Natural killer cell treated with Interleukin-12 subunit alpha and Interleukin-12 subunit beta and Interleukin-15 and Interleukin-18, amount 100 ng/mL, for 72 hours (primary cell): ENCODE measurements around the gene NCAM1. TPM values are rescaled to one million over a fixed set of nuclear protein-coding genes. Genes with fewer than 3 reads are reported as not detected.

Experiments used
- ATAC-seq, 2 donors: fragments of 150-1000 bp; cut with Tn5 transposase in 1 of 2; sonication (Bioruptor Pico), chemical (Tn5 transposase) in 1 of 2; 2 replicates each; pipeline ENCODE4 v1.10.0; 2021
- DNase-seq: peaks from one replicate; pipeline ENCODE4 v3.0.0; 2022; ENCODE audit warnings: low spot score
- H3K27ac Mint-ChIP-seq, 2 donors: 1 replicate in 1 of 2; 2 replicates in 1 of 2; pipeline ENCODE4 v1.8.0; 2022; ENCODE audit warnings: mixed read lengths in 2 of 2, mild to moderate bottlenecking in 1 of 2, moderate library complexity in 1 of 2
- H3K27me3 Mint-ChIP-seq, 2 donors: 1 replicate in 1 of 2; 2 replicates in 1 of 2; pipeline ENCODE4 v1.8.0; 2022; ENCODE audit warnings: mixed read lengths in 2 of 2
- H3K36me3 Mint-ChIP-seq: one replicate; pipeline ENCODE4 v1.8.0; 2022; ENCODE audit warnings: mixed read lengths
- H3K4me1 Mint-ChIP-seq, 2 donors: 1 replicate in 1 of 2; 2 replicates in 1 of 2; pipeline ENCODE4 v1.8.0; 2022; ENCODE audit warnings: low read depth in 2 of 2, mixed read lengths in 2 of 2, mild to moderate bottlenecking in 1 of 2
- H3K4me3 Mint-ChIP-seq: one replicate; pipeline ENCODE4 v1.8.0; 2022; ENCODE audit warnings: mixed read lengths
- H3K9me3 Mint-ChIP-seq: 2 replicates; pipeline ENCODE4 v1.8.0; 2022; ENCODE audit warnings: mixed read lengths
- total RNA-seq, 2 donors: library from RNA; stranded (reverse); gene quantifications; one replicate each; pipeline ENCODE4 v1.2.3, GENCODE V29; 2022

NCAM1 gene
- total RNA-seq, 2 donors from 2014 or later, result 54.2 to 65.7 TPM

DNA sequence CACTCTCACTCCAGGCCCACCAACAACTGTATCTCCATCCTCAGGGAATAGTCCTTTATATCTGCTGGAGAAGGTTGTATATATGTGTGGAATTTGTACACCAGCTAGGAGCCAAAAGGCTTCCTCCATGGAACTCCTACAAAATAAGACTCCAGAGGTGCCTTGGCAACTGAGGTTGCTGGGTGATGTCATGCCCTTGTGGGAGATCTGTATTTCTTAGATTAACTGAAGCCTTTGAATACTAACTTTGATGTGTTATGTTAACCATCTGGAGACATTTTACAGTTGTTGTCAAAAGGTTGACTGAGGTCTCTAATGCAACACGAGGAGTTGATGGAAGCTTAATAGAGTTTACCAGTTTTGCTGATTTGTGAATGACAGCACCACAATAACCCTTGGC is 213.7 kb downstream of the NCAM1 start:
- H3K4me1 Mint-ChIP-seq, result peaks cover 11 to 43% of the 10 kb centered on the region in 2 donors

DNA sequence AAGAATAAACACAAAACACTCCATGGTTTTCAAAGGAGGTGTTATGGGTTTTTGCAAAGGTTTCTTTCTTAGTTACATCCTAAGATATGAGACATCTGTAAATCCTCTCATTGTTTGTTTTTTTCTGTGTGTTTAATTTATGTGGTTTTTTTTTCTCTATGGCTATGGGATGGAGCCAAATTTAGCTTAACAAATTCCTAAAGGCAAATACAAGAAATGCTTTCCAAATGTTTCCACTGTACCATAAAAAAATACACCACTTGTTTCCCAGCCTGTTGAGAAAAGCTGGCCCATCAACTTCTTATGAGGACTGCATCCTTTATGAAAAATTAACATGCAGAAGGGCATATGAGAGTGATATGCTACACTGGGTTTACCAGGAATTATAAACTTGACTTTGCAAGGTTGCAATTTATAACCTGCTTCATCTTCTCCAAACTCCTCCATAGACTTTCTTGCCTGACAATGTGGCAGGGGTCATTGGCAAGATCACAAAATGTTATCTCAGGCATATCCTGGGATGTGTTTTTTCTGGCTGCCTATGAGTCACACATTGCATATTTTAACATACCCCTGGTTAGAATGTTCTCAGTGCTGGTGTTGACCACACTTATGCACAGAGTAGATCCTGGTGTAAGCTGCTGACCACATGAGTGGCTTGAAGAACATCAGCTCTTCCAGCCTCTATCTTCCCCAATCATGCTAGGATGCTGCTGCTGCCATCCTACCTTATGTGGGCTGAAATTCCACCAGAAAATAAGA is 215.6 kb downstream of the NCAM1 start:
- Mint-ChIP-seq H3K27me3 (no peaks in the 10 kb centered on the region), H3K27ac (no peak overlapping the region), H3K4me3 (no peak overlapping the region), H3K36me3 (no peaks in the 10 kb centered on the region), H3K4me1 (peaks cover 11 to 37% of the 10 kb centered on the region in 2 donors), H3K9me3 (no peaks in the 10 kb centered on the region)
- ATAC-seq, result peak in 1 of 2 donors; percentile 62
- no peak for DNase-seq

More for the DNA sequence above, 213.7 kb downstream of the NCAM1 start:
- Mint-ChIP-seq H3K27ac (no peak overlapping the region), H3K36me3 (no peaks in the 10 kb centered on the region), H3K27me3 (no peaks in the 10 kb centered on the region), H3K4me3 (no peak overlapping the region), H3K9me3 (no peaks in the 10 kb centered on the region)
- no peak for ATAC-seq
- no peak for DNase-seq

DNA sequence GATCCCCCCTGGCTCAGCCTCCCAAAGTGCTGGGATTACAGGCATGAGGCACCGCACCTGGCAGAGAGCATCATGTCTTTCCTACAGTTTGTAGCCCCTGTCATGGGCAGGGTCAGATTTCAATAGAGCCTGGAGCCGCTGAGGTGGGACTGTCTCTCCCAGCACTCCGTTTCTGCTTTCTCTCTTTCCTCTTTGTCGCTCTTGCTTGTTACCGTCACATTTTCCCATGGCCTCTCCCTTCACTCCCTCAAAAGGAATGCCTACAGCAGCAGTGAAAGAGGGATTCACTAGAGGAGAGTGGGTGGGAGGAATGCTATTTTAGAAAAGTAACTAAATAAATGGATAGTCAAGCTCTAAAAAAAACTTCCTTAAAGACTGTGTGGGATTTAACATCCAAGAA is 216.5 kb downstream of the NCAM1 start:
- Mint-ChIP-seq H3K27me3 (no peaks in the 10 kb centered on the region), H3K4me3 (no peak overlapping the region), H3K9me3 (no peaks in the 10 kb centered on the region), H3K4me1 (peaks cover 11 to 32% of the 10 kb centered on the region in 2 donors), H3K27ac (no peak overlapping the region), H3K36me3 (no peaks in the 10 kb centered on the region)
- no peak for DNase-seq
- no peak for ATAC-seq

DNA sequence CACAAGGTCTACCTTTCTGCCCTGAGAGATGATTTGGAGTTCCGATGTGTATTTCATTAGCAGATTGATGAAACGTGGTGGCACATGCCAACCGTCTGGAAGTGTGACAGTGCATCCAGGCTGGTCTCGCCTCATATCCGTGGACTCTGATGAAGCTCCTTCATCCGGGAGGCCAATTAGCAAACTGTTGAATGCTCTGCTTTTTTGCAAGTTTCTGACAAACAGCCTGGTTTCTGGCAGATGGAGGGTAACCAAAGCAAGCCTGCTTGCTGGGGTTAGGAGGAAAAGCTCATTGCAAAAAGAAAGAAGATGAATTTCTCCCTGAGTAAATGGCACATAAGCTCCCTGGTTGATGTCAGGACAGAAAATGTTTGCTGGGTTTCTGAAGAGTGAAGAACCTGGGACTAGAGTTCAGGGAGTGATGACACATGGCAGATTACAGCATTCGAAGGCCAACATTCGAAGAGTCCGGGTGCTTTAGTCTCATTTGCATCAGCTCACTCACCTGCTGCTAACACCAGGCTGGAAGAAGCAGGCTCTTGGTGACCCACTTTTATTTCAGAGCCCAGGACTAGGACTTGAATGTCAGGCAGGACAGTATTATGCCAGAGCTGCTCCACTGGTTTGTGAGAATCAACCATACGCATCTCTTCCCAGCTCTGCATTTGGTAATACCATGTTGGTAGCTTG is 217.3 kb downstream of the NCAM1 start:
- Mint-ChIP-seq H3K4me3 (no peak overlapping the region), H3K4me1 (peaks cover 11 to 37% of the 10 kb centered on the region in 2 donors), H3K9me3 (no peaks in the 10 kb centered on the region), H3K36me3 (no peaks in the 10 kb centered on the region), H3K27me3 (no peaks in the 10 kb centered on the region), H3K27ac (no peak overlapping the region)
- DNase-seq (no peak), ATAC-seq (no peak)

DNA sequence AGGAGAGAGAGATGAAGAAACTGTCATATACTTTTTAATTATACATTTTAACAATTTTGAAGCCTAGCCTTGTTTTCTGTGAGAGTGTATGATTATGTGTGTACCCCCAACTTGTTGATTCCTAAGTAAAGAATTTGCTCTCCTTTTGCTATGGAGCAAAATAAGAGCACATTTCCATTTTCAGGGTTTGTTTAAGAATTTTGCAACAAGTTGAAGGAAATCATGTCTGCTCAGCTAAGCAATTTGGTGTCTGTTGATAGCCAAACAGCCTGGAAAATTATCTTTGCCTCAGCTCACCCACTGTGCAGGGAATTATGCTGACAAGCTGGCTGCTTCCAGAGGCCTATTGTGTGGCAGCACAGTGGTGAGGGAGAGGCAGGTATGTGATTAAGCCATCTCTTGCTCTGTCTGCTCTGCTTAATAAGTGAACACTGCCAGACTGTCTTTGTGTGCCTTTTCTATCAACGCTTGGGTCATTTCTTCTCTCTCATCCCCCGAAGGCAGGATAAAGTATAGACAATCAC is 218.0 kb downstream of the NCAM1 start:
- Mint-ChIP-seq H3K4me1 (peaks cover 10 to 37% of the 10 kb centered on the region in 2 donors), H3K36me3 (no peaks in the 10 kb centered on the region), H3K27ac (no peak overlapping the region), H3K27me3 (no peaks in the 10 kb centered on the region), H3K4me3 (no peak overlapping the region), H3K9me3 (no peaks in the 10 kb centered on the region)
- DNase-seq, result no peak
- no peak for ATAC-seq

DNA sequence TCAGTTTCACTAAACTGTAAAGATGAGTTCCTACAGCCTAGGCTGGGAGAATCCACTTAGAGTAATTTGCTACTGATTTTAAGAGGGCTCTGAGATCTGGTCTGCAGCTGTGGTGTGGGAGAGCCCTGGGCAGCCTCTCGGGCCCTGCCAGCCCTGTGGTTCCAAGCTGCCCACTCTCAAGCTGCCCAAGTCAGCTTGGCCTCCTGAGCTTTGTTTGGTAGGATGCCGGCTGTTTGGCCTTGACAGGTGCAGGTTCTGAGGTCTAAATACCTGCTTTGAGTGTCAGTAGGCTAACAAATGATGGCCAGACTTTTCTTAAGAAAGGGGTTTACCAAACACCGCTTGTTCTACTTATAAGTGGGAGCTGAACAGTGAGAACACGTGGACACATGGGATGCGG is 219.9 kb downstream of the NCAM1 start:
- ATAC-seq (no peak), DNase-seq (no peak)
- Mint-ChIP-seq H3K4me3 (no peak overlapping the region), H3K36me3 (no peaks in the 10 kb centered on the region), H3K27ac (no peak overlapping the region), H3K27me3 (no peaks in the 10 kb centered on the region), H3K9me3 (no peaks in the 10 kb centered on the region), H3K4me1 (peaks cover 6 to 30% of the 10 kb centered on the region in 2 donors)

DNA sequence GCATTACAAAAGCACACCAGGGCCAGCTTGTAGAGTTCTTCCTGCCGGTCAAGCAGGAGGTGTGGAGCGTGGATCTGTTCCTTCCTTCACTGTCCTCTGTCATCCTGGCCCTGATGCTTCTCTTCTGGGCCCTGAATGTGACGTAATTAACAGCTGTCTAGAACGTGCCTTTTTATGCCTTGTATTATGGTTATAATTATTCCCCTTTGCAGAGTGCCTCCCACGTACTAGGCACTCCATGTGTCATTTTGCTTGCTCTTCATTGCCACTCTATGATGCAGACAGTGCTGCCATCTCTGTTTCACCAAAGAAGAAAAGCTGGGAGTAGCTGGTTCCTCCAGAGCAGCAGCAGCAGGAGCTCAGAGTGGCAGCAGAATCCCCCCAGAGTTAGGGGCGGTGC is 221.1 kb downstream of the NCAM1 start:
- H3K36me3 Mint-ChIP-seq, result no peaks in the 10 kb centered on the region
- H3K4me1 Mint-ChIP-seq, result peaks cover 5 to 32% of the 10 kb centered on the region in 2 donors
- H3K9me3 Mint-ChIP-seq, result no peaks in the 10 kb centered on the region
- no peak overlapping the region for H3K27ac Mint-ChIP-seq
- DNase-seq (no peak), ATAC-seq (no peak)
- no peak overlapping the region for H3K4me3 Mint-ChIP-seq
- H3K27me3 Mint-ChIP-seq, result no peaks in the 10 kb centered on the region

DNA sequence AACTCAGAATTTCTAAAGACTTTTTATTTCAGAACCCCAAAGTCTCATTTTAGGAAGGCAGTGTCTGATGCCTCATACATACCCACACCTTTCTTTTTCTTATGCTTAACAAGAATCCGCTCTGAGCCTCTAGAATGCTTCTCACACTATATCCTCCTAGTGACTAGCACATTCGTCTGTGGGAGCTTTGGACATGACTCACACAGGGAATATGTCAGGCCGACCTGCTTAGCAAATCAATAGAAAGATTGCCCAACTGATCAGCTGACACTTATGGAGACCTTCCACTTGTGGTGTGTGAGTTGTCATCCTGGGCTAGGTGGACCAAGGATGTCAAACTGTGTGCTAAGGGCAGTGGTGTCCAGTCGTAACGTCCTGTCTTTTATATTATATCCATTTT is 223.3 kb downstream of the NCAM1 start:
- Mint-ChIP-seq H3K27me3 (no peaks in the 10 kb centered on the region), H3K27ac (no peak overlapping the region), H3K4me3 (no peak overlapping the region), H3K9me3 (no peaks in the 10 kb centered on the region), H3K36me3 (no peaks in the 10 kb centered on the region), H3K4me1 (peaks cover 18 to 29% of the 10 kb centered on the region in 2 donors)
- DNase-seq (no peak), ATAC-seq (peak; percentile 45 to 54)

DNA sequence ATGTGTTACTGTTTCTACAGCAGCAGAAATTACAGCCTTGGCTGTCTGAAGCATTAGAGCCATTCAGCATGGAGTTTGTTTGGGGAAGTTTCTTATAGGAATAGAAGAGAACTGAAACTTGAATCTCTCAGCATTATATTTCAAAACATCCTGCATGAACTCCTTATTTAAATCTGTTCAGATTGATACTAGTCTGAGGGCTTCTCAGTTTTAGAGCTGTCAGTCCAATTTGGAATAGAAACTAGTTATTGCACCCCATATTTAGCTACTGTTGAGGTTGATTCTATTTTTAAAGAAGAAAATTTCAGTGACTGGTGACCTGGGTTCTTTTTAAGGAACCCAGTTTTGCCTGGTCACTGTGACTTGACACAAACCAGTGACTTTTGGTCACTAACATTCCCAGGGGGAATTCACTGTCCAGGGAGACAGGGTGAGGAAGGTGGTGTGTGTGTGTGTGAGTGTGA is 227.2 kb downstream of the NCAM1 start:
- H3K4me3 Mint-ChIP-seq, result no peak overlapping the region
- H3K9me3 Mint-ChIP-seq, result no peaks in the 10 kb centered on the region
- peak overlapping the region; percentile 46 to 66 for H3K27ac Mint-ChIP-seq
- H3K36me3 Mint-ChIP-seq, result no peaks in the 10 kb centered on the region
- DNase-seq (no peak), ATAC-seq (no peak)
- H3K4me1 Mint-ChIP-seq, result peaks cover 35 to 38% of the 10 kb centered on the region in 2 donors
- H3K27me3 Mint-ChIP-seq, result no peaks in the 10 kb centered on the region

DNA sequence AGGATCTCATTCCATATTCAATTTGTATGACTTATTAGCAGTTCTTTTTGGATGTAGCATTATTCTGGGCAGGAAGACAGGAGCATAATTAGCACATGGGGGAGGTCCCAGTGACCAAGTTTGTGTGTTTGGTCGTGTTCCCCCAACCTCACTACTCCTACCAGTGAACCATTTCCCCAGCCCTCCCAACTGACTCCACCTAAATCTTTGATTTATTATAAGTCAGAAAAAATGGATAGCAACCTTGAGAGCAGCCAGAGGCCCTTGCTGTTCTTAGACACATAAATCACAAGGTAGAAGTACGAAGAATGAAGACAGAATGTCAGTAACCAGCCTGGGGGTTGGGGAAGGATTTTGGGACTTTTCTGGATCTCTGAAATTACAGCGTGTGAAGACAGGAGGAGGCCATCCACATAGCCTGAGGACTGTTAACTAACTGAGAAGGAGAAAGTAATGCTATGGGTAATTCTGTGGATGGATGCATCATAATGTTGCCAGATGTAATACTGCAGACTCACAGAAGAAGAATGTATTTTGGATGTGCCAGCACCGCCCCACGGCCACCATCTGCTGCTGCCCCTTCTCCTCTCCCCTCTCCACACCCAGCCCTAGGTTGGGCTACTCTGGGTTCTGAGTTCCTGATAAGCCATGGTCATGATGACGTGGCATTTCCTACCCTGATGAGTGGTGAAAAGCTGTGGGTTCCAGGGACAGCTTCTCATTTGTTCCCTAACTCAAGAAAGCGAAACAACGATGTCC is 228.9 kb downstream of the NCAM1 start:
- no peaks in the 10 kb centered on the region for H3K36me3 Mint-ChIP-seq
- no peak overlapping the region for H3K27ac Mint-ChIP-seq
- H3K4me1 Mint-ChIP-seq, result peaks cover 41 to 46% of the 10 kb centered on the region in 2 donors
- H3K27me3 Mint-ChIP-seq, result no peaks in the 10 kb centered on the region
- H3K9me3 Mint-ChIP-seq, result no peaks in the 10 kb centered on the region
- peak overlapping the region; percentile 19 for H3K4me3 Mint-ChIP-seq
- DNase-seq (no peak), ATAC-seq (peak; percentile 67 to 75)

DNA sequence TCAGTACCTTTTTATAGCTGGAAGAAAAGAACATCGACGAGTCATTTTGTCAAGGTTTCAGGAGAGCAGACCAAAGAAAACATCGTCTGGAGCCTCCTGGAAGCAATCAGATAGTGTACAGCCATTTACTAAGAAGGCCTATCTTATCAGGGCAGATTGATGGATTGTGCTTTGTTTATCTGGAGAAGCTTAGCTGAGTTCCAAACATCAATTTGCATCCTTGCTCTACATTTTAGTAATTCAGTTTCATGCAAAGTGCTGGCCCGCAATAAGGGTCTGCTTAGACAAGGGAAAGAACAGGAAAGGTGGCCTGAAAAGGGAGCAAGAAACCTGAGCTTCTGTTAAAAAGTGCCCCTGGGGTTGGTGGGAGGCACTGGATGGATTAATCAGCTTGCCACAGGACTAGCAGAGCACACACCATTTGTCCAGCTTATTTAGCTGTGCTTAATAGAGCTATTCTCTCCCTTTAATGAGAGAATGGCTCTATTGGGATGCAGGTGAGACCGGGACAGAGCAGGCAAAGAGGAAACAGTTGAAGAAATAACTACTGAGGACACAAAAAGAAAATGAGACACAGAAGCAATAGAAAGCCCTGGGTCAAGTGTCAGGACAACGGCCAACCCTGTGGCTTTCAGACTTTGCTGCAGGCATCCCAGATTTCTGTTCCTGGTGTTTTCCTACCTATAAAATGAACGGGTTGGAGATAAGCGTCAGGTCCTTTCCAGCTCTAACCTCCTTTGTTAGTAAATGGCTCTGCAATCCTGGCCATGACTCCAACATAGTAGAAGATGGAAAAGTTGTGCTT is 231.1 kb downstream of the NCAM1 start:
- no peak for ATAC-seq
- no peak for DNase-seq
- H3K4me1 Mint-ChIP-seq, result peaks cover 41 to 44% of the 10 kb centered on the region in 2 donors
- no peaks in the 10 kb centered on the region for H3K36me3 Mint-ChIP-seq
- H3K9me3 Mint-ChIP-seq, result no peaks in the 10 kb centered on the region
- no peaks in the 10 kb centered on the region for H3K27me3 Mint-ChIP-seq
- peak overlapping the region in 1 of 2 donors; percentile 49 for H3K27ac Mint-ChIP-seq
- H3K4me3 Mint-ChIP-seq, result no peak overlapping the region

DNA sequence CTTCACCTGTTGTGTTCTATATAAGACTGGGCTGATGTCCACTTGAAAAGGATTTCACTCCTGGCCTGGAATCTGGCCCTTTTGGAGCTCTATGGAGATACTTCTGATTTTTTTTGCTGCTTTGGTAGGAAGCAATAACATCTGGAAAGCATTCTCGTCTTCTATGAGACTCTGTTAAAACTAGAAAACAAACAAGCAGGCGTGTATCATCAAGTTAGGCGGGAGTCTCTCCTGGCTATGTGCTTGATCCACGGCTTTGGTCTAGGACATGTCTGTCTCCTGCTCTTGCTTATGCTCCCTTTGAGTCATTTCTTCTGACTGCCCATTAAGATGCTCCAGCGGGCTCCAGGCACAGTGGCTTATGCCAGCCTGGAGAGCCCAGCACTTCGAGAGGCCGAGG is 231.8 kb downstream of the NCAM1 start:
- ATAC-seq, result no peak
- Mint-ChIP-seq H3K27ac (peak overlapping the region in 1 of 2 donors; percentile 73), H3K4me1 (peaks cover 37 to 41% of the 10 kb centered on the region in 2 donors), H3K4me3 (peak overlapping the region; percentile 17), H3K27me3 (no peaks in the 10 kb centered on the region), H3K36me3 (no peaks in the 10 kb centered on the region), H3K9me3 (no peaks in the 10 kb centered on the region)
- DNase-seq, result no peak

DNA sequence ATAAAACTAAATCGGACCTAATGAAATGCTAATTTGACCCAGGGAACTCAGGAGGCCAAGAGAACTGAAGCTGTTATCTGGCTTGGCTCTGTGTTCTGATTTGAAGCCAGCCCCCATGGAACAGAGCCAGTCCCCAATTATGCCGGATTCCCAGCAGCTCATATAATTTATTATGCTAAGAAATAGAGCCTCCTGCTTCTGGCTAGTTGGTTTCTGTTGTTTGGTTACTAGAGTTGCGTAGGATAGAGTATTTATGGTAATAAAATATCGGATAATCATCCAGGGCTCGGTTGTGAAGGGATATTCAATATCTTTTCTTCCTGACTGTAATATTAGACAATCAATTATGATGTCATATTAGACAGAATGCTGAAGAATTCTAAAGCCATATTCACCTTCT is 232.7 kb downstream of the NCAM1 start:
- H3K27me3 Mint-ChIP-seq, result no peaks in the 10 kb centered on the region
- H3K27ac Mint-ChIP-seq, result peak overlapping the region in 1 of 2 donors; percentile 73
- no peaks in the 10 kb centered on the region for H3K36me3 Mint-ChIP-seq
- no peak for DNase-seq
- peak overlapping the region; percentile 17 for H3K4me3 Mint-ChIP-seq
- H3K4me1 Mint-ChIP-seq, result peaks cover 31 to 39% of the 10 kb centered on the region in 2 donors
- ATAC-seq, result no peak
- no peaks in the 10 kb centered on the region for H3K9me3 Mint-ChIP-seq
